Measurements from ENCODE around the gene WDFY3. TPM values are rescaled to one million over a fixed set of nuclear protein-coding genes. Genes with fewer than 3 reads are reported as not detected.

Gene WDFY3
- total and polyA plus RNA-seq, 12 donors: 4.9 to 68.9 (median 51.1) TPM

GRCh38 chr4:84722720-84723119, 243.8 kb downstream of the WDFY3 start:
- DNase-seq (no peak), ATAC-seq (no peak)
- 82 to 90% methylated on average over 1 of the region's 1 CpG for WGBS, 2 donors
- H3K4me3 ChIP-seq: no peak overlapping the region
- no peak overlapping the region for H3K27ac ChIP-seq
- H3K4me1 ChIP-seq: peaks cover 0 to 22% (median 8%) of the 10 kb centered on the region in 9 donors
- H3K27me3 ChIP-seq: no peaks in the 10 kb centered on the region
- peaks cover 0 to 94% (median 33%) of the 10 kb centered on the region in 9 donors for H3K36me3 ChIP-seq
- no peaks in the 10 kb centered on the region for H3K9me3 ChIP-seq
- intact Hi-C loops (cut with DNase I): no loop called here
- TF ChIP-seq CTCF (IDR thresholded peaks at IDR 0.05): no peak

- TF ChIP-seq CTCF (IDR thresholded peaks at IDR 0.05): no peak
- intact Hi-C loops (cut with DNase I): no loop called here
- Histone ChIP-seq H3K36me3 (peaks cover 0 to 100% (median 47%) of the 10 kb centered on the region in 9 donors), H3K4me1 (peaks cover 0 to 22% (median 8%) of the 10 kb centered on the region in 9 donors), H3K4me3 (no peak overlapping the region), H3K9me3 (no peaks in the 10 kb centered on the region), H3K27ac (peak overlapping the region in 1 of 10 donors; percentile 26), H3K27me3 (no peaks in the 10 kb centered on the region)
- DNase-seq: no peak
- ATAC-seq: peak in 4 of 8 donors; percentile 19 to 42 (median 28)
Observed at GRCh38 chr4:84719115-84719514, 247.4 kb downstream of the WDFY3 start.

GRCh38 chr4:84718699-84719098, 247.8 kb downstream of the WDFY3 start:
- ATAC-seq (peak in 7 of 8 donors; percentile 42 to 82 (median 72)), DNase-seq (peak in 1 of 2 donors; percentile 9)
- TF ChIP-seq CTCF (IDR thresholded peaks at IDR 0.05): no peak
- intact Hi-C loops (cut with DNase I): no loop called here
- Histone ChIP-seq H3K4me3 (no peak overlapping the region), H3K4me1 (peaks cover 0 to 22% (median 8%) of the 10 kb centered on the region in 9 donors), H3K27ac (peak overlapping the region in 1 of 10 donors; percentile 26), H3K36me3 (peaks cover 0 to 100% (median 46%) of the 10 kb centered on the region in 9 donors), H3K9me3 (no peaks in the 10 kb centered on the region), H3K27me3 (no peaks in the 10 kb centered on the region)
- 37 to 50% methylated on average over 2 of the region's 2 CpGs for WGBS, 2 donors

- no peaks in the 10 kb centered on the region for H3K9me3 ChIP-seq
- H3K4me1 ChIP-seq: peaks cover 0 to 3% (median 0%) of the 10 kb centered on the region in 9 donors
- no peak overlapping the region for H3K4me3 ChIP-seq
- ATAC-seq: no peak
- no peak for DNase-seq
- no peaks in the 10 kb centered on the region for H3K27me3 ChIP-seq
- TF ChIP-seq CTCF (IDR thresholded peaks at IDR 0.05): no peak
- WGBS, 2 donors: 82 to 85% methylated on average over 3 of the region's 3 CpGs
- no peak overlapping the region for H3K27ac ChIP-seq
- H3K36me3 ChIP-seq: peaks cover 0 to 100% (median 54%) of the 10 kb centered on the region in 9 donors
- intact Hi-C loops (cut with DNase I): no loop called here
Observed at GRCh38 chr4:84710548-84710947, 255.9 kb downstream of the WDFY3 start.

All from heart right ventricle (tissue), 16 donors.